OCI-LY1 (cell line): ENCODE results near the gene RAB7B.

ENCODE experiments used
- H2AFZ ChIP-seq: fragments of 200-600 bp; sonication (generic), shearing (Covaris generic); 2 replicates; pipeline ENCODE4 v1.6.0; 2014; ENCODE audit warnings: antibody characterized with exemption, mild to moderate bottlenecking, low read length
- H3F3A ChIP-seq: fragments of 200-600 bp; sonication (generic), shearing (Covaris generic); 2 replicates; pipeline ENCODE4 v1.6.0; 2014; ENCODE audit warnings: mild to moderate bottlenecking, antibody characterized with exemption, low read length, moderate library complexity; ENCODE audit not compliant: insufficient read depth
- H3K27ac ChIP-seq: fragments of 200-600 bp; sonication (generic); 2 replicates; pipeline ENCODE4 v1.5.1; 2014; ENCODE audit warnings: low read length, mixed run types, mild to moderate bottlenecking, low read depth; ENCODE audit not compliant: poor library complexity, severe bottlenecking
- H3K27me3 ChIP-seq: fragments of 200-600 bp; sonication (generic); 2 replicates; pipeline ENCODE4 v1.6.0; 2014; ENCODE audit warnings: antibody characterized with exemption, mild to moderate bottlenecking, low read length, moderate library complexity; ENCODE audit not compliant: insufficient read depth
- H3K36me3 ChIP-seq: fragments of 200-600 bp; sonication (generic); 2 replicates; pipeline ENCODE4 v1.6.1; 2014; ENCODE audit warnings: mild to moderate bottlenecking, antibody characterized with exemption, low read length, moderate library complexity, mixed read lengths; ENCODE audit not compliant: insufficient read depth
- H3K4me1 ChIP-seq: fragments of 200-600 bp; sonication (generic); 2 replicates; pipeline ENCODE4 v1.5.1; 2014; ENCODE audit warnings: mild to moderate bottlenecking, low read length, moderate library complexity; ENCODE audit not compliant: insufficient read depth, severe bottlenecking
- H3K4me2 ChIP-seq: fragments of 200-600 bp; sonication (generic), shearing (Covaris generic); 2 replicates; pipeline ENCODE4 v1.6.1; 2014; ENCODE audit warnings: low read length
- H3K4me3 ChIP-seq: fragments of 200-600 bp; sonication (generic); 2 replicates; pipeline ENCODE4 v1.5.1; 2014; ENCODE audit warnings: low read length, low read depth, mild to moderate bottlenecking, mixed read lengths; ENCODE audit not compliant: poor library complexity, severe bottlenecking
- H3K79me2 ChIP-seq: fragments of 200-600 bp; shearing (Covaris generic); 2 replicates; pipeline ENCODE4 v1.6.1; 2016; ENCODE audit warnings: mixed run types, low read length, mixed read lengths; ENCODE audit not compliant: insufficient read depth
- H3K9ac ChIP-seq: fragments of 200-600 bp; sonication (generic), shearing (Covaris generic); 2 replicates; pipeline ENCODE4 v1.6.1; 2014; ENCODE audit warnings: mild to moderate bottlenecking, low read length, mixed read lengths
- H3K9me2 ChIP-seq: fragments of 200-600 bp; sonication (generic), shearing (Covaris generic); 2 replicates; pipeline ENCODE4 v1.6.1; 2014; ENCODE audit warnings: low read depth, mild to moderate bottlenecking, low read length, mixed read lengths
- H3K9me3 ChIP-seq: fragments of 200-600 bp; shearing (Covaris generic); 2 replicates; pipeline ENCODE4 v1.6.1; 2014; ENCODE audit warnings: low read length, mixed read lengths
- H4K20me1 ChIP-seq: fragments of 200-600 bp; sonication (generic), shearing (Covaris generic); 2 replicates; pipeline ENCODE4 v1.6.0; 2016; ENCODE audit warnings: mild to moderate bottlenecking, low read length; ENCODE audit not compliant: insufficient read depth
- CTCF ChIP-seq: fragments of 200-600 bp; sonication (generic), shearing (Covaris generic); IDR thresholded peaks from 2 replicates; pipeline ENCODE4 v1.5.1; 2017; ENCODE audit warnings: mild to moderate bottlenecking, antibody characterized with exemption, low read length, moderate library complexity, mixed read lengths
- EZH2 ChIP-seq: fragments of 200-600 bp; sonication (generic), shearing (Covaris generic); IDR thresholded peaks from 2 replicates; pipeline ENCODE4 v1.8.0; 2017; ENCODE audit warnings: borderline replicate concordance, mixed run types, mild to moderate bottlenecking, antibody characterized with exemption, low read length, moderate library complexity, mixed read lengths

RAB7B gene

DNA sequence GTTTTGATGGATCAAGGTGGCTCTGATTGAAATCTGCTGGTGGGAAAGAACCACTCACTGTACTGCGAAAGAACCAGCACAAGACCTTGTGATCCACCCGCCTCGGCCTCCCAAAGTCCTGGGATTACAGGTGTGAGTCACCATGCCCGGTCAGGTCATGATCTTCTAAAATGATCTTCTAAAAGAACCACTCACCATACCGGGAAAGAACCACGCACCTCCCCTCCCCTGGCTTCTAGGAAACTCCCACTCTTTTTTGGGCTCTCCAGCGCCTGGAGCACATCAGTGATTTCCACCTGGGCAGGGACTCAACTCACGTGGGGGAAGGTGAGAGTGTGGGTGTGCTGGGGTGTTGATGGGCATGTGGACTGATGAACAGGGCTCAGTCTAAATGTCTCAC is 7.9 kb upstream of the RAB7B start:
- no peaks in the 10 kb centered on the region for H4K20me1 ChIP-seq
- H3K4me2 ChIP-seq, result no peak overlapping the region
- no peak overlapping the region for H2AFZ ChIP-seq
- no peaks in the 10 kb centered on the region for H3K9me2 ChIP-seq
- H3K36me3 ChIP-seq, result no peaks in the 10 kb centered on the region
- H3K27me3 ChIP-seq, result no peaks in the 10 kb centered on the region
- no peak for TF ChIP-seq CTCF
- no peak overlapping the region for H3K9ac ChIP-seq
- H3K9me3 ChIP-seq, result no peaks in the 10 kb centered on the region
- H3F3A ChIP-seq, result no peaks in the 10 kb centered on the region
- H3K4me1 ChIP-seq, result peaks cover 19% of the 10 kb centered on the region
- H3K27ac ChIP-seq, result no peak overlapping the region
- H3K79me2 ChIP-seq, result no peaks in the 10 kb centered on the region
- H3K4me3 ChIP-seq, result no peak overlapping the region

- Histone ChIP-seq H3K9ac (no peak overlapping the region), H4K20me1 (no peaks in the 10 kb centered on the region), H2AFZ (no peak overlapping the region), H3K4me2 (no peak overlapping the region), H3K4me1 (peaks cover 19% of the 10 kb centered on the region), H3K9me2 (no peaks in the 10 kb centered on the region), H3F3A (no peaks in the 10 kb centered on the region), H3K79me2 (no peaks in the 10 kb centered on the region), H3K4me3 (no peak overlapping the region), H3K27me3 (no peaks in the 10 kb centered on the region), H3K27ac (no peak overlapping the region), H3K36me3 (no peaks in the 10 kb centered on the region), H3K9me3 (no peaks in the 10 kb centered on the region)
- TF ChIP-seq EZH2 (no peak), CTCF (no peak)
These were observed 6.9 kb upstream of the RAB7B start for GRCh38 chr1:206010060-206010459.

DNA sequence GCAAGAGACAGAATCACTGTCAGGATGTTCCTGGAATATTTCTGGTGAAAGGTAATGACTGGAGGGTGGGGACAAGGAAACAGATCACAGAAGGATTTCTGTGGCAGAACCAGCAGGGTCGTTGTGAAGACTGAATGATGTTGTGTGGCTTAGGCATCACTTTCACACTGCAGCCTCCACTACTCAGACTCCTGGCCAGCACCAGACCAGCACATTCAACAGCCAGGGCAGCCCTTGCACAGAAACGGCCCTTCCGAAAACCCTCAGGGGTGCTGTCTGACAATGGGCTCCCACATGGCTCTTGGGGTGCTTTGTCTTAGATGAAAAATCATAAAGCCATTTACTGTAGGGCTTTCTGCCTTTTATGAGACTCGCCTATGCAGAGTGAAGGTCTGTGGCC is 3.8 kb upstream of the RAB7B start:
- Histone ChIP-seq H3K9ac (no peak overlapping the region), H3K4me2 (no peak overlapping the region), H4K20me1 (no peaks in the 10 kb centered on the region), H3K27me3 (no peaks in the 10 kb centered on the region; the same call in 1 of the 2 replicates), H3K36me3 (no peaks in the 10 kb centered on the region), H2AFZ (no peak overlapping the region), H3K4me3 (no peak overlapping the region), H3K27ac (no peak overlapping the region), H3F3A (no peaks in the 10 kb centered on the region), H3K9me2 (no peaks in the 10 kb centered on the region), H3K4me1 (peaks cover 3% of the 10 kb centered on the region), H3K9me3 (no peaks in the 10 kb centered on the region), H3K79me2 (no peaks in the 10 kb centered on the region)
- TF ChIP-seq EZH2 (no peak), CTCF (no peak)
